HepG2 (cell line): ENCODE data around the gene PLCG2. TPM values are rescaled to one million over a fixed set of nuclear protein-coding genes. Genes with fewer than 3 reads are reported as not detected.

Experiments
- AGO1 ChIP-seq: fragments of 200-400 bp; formaldehyde crosslinking; IDR thresholded peaks from 2 replicates; pipeline ENCODE4 v1.6.1; 2017; ENCODE audit warnings: mild to moderate bottlenecking, low read depth, low read length, moderate library complexity; ENCODE audit not compliant: poor library complexity, severe bottlenecking
- BORCS8-MEF2B ChIP-seq: sonication (generic); formaldehyde crosslinking; IDR thresholded peaks from 2 replicates; pipeline ENCODE4 v1.8.0; 2022; ENCODE audit warnings: mild to moderate bottlenecking, missing genetic modification reagents
- GABPA ChIP-seq, 2 experiments: IDR thresholded peaks; 2 replicates each; pipeline ENCODE4 v1.6.1; 2011 to 2016; ENCODE audit warnings: low read depth in 2 of 2, low read length in 1 of 2, missing biosample characterization in 1 of 2, missing genetic modification characterization in 1 of 2
- HNRNPUL1 ChIP-seq: fragments of 200-400 bp; formaldehyde crosslinking; IDR thresholded peaks from 2 replicates; pipeline ENCODE4 v1.6.1; 2017; ENCODE audit warnings: low read depth, mild to moderate bottlenecking, low read length, moderate library complexity
- HOXA5 ChIP-seq: sonication (generic); formaldehyde crosslinking; IDR thresholded peaks from 2 replicates; pipeline ENCODE4 v1.4.0; 2020; ENCODE audit warnings: missing genetic modification reagents
- MEIS2 ChIP-seq: sonication (generic); formaldehyde crosslinking; IDR thresholded peaks from 2 replicates; pipeline ENCODE4 v1.9.0; 2021; ENCODE audit warnings: mild to moderate bottlenecking, missing genetic modification reagents
- NBN ChIP-seq: fragments of 450-650 bp; conservative IDR thresholded peaks from 2 replicates; pipeline ENCODE4 v1.6.1; 2017
- POLR2AphosphoS5 ChIP-seq: IDR thresholded peaks from 2 replicates; pipeline ENCODE4 v1.6.1; 2012; ENCODE audit warnings: low read depth, low read length
- SMAD3 ChIP-seq: sonication (generic); formaldehyde crosslinking; IDR thresholded peaks from 2 replicates; pipeline ENCODE4 v1.4.0; 2020; ENCODE audit warnings: missing genetic modification reagents
- SMARCE1 ChIP-seq: fragments of 450-650 bp; IDR thresholded peaks from 2 replicates; pipeline ENCODE4 v1.6.1; 2017; ENCODE audit warnings: borderline replicate concordance
- SMC3 ChIP-seq: IDR thresholded peaks from 2 replicates; pipeline ENCODE4 v1.6.1; 2011; ENCODE audit warnings: low read length, improper control_type of control experiment
- SOX5 ChIP-seq: IDR thresholded peaks from 2 replicates; pipeline ENCODE4 v1.6.1; 2016; ENCODE audit warnings: borderline replicate concordance
- SP4 ChIP-seq: sonication (generic); formaldehyde crosslinking; IDR thresholded peaks from 2 replicates; pipeline ENCODE4 v1.8.1; 2023; ENCODE audit warnings: mild to moderate bottlenecking, missing genetic modification reagents
- STAG1 ChIP-seq: sonication (generic); formaldehyde crosslinking; IDR thresholded peaks from 2 replicates; pipeline ENCODE4 v1.4.0; 2020; ENCODE audit warnings: missing genetic modification reagents
- ZNF232 ChIP-seq: sonication (generic); formaldehyde crosslinking; IDR thresholded peaks from 2 replicates; pipeline ENCODE4 v1.4.0; 2020; ENCODE audit warnings: missing genetic modification reagents, borderline replicate concordance
- ZNF264 ChIP-seq: sonication (generic); formaldehyde crosslinking; IDR thresholded peaks from 2 replicates; pipeline ENCODE4 v1.4.0; 2020; ENCODE audit warnings: missing genetic modification reagents
- ZNF446 ChIP-seq: sonication (generic); formaldehyde crosslinking; IDR thresholded peaks from 2 replicates; pipeline ENCODE4 v1.5.0; 2020; ENCODE audit warnings: mild to moderate bottlenecking, missing genetic modification reagents
- ZNF652 ChIP-seq: IDR thresholded peaks from 2 replicates; pipeline ENCODE4 v1.6.1; 2016; ENCODE audit warnings: low read depth, borderline replicate concordance
- ZNF761 ChIP-seq: sonication (generic); formaldehyde crosslinking; conservative IDR thresholded peaks from 2 replicates; pipeline ENCODE4 v1.4.0; 2020; ENCODE audit warnings: mild to moderate bottlenecking, missing genetic modification reagents
- polyA plus RNA-seq, 8 experiments: library from polyadenylated mRNA; depleted of rRNA in 3 of 8; stranded (reverse) in 7 of 8; unstranded in 1 of 8; fragments of >200 nt; fragmentation: Illumina TruSeq in 4 of 8; extraction: Trizol in 4 of 8; gene quantifications; 2 replicates each; pipeline versions ENCODE4 v1.2.1 to v1.2.3, GENCODE V29; 2011 to 2016; ENCODE audit warnings: low read depth in 4 of 8, missing spikeins in 1 of 8, mixed read lengths in 1 of 8; ENCODE audit not compliant: insufficient read depth in 1 of 8
- total RNA-seq, 5 experiments: library from RNA; depleted of rRNA; stranded (reverse); fragments of >200 nt; fragmentation: Illumina TruSeq; extraction: Trizol; gene quantifications; 2 replicates each; pipeline ENCODE4 v1.2.3, GENCODE V29; 2016; ENCODE audit warnings: low read depth in 1 of 5
- TF ChIP-seq, protein P1 (sequence below), 2 experiments: sonication (generic) in 1 of 2; formaldehyde crosslinking in 1 of 2; IDR thresholded peaks; 2 replicates each; pipeline versions ENCODE4 v1.4.0 to v1.6.1; 2018 to 2020; ENCODE audit warnings: missing genetic modification reagents in 2 of 2, borderline replicate concordance in 1 of 2, low read depth in 1 of 2, mild to moderate bottlenecking in 1 of 2, missing biosample characterization in 1 of 2
- TF ChIP-seq, protein P2 (sequence below): sonication (generic); formaldehyde crosslinking; IDR thresholded peaks from 2 replicates; pipeline ENCODE4 v1.5.0; 2020; ENCODE audit warnings: mild to moderate bottlenecking, missing genetic modification reagents, moderate library complexity
- TF ChIP-seq, protein P3 (sequence below): sonication (generic); formaldehyde crosslinking; IDR thresholded peaks from 2 replicates; pipeline ENCODE4 v1.5.0; 2020; ENCODE audit warnings: mild to moderate bottlenecking, low read depth, missing genetic modification reagents, borderline replicate concordance
- TF ChIP-seq, protein P4 (sequence below): sonication (generic); formaldehyde crosslinking; IDR thresholded peaks from 2 replicates; pipeline ENCODE4 v1.5.0; 2020; ENCODE audit warnings: mild to moderate bottlenecking, missing genetic modification reagents

Gene PLCG2
- total and polyA plus RNA-seq, 2 of the 13 experiments (the other 11 are each of a cell fraction or from before 2014, with no cell fraction given) = 0.13 to 0.18 TPM

DNA sequence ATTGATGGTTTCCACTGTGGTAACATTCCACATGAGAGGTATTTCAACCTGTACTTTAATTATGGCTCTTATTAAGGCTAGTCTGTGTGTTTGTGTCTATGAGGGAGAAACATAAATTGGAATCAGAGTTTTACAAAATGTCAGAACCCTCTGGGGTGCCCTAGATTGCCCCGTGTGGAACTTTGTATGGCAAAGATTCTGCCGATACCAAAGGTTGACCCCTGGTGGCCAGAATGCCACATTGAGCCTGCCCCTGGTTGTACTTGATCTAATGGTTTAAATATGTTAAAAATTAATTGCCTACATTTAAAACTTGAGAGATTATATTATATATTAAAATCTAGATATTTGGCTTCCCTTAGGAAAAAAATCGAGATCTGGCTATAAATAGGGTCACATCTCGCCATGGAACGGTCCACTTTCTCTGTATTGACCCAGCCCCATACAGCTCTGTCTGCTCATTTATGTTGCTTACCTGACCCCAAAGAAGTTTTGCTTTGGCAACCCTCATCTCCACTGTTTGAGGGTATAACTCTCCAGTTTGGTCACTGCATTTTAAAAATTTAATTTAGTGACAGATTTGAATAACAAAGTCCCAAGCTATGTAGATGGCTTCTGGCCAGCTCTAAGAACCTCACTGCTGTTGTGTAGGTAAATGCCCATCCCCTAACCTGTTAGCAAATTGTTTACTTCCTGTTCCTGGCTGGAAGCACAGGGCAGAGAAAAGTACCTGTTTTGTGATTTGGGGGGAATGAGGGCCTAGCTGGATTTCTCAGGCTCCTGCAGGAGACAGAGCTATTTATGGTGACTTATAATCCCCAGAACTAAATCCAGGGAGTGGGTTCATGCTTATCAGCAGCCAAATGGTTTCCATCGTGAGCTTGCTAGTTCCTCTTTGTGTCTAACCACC, 95.0 kb downstream of the PLCG2 start (continued):
- TF ChIP-seq ZNF232 = no peak
- TF ChIP-seq SMARCE1 = no peak
- no peak for TF ChIP-seq ZNF264
- no peak for TF ChIP-seq HOXA5 (CRISPR knock-in tag)
- no peak for TF ChIP-seq POLR2AphosphoS5
- TF ChIP-seq, protein P1, sequence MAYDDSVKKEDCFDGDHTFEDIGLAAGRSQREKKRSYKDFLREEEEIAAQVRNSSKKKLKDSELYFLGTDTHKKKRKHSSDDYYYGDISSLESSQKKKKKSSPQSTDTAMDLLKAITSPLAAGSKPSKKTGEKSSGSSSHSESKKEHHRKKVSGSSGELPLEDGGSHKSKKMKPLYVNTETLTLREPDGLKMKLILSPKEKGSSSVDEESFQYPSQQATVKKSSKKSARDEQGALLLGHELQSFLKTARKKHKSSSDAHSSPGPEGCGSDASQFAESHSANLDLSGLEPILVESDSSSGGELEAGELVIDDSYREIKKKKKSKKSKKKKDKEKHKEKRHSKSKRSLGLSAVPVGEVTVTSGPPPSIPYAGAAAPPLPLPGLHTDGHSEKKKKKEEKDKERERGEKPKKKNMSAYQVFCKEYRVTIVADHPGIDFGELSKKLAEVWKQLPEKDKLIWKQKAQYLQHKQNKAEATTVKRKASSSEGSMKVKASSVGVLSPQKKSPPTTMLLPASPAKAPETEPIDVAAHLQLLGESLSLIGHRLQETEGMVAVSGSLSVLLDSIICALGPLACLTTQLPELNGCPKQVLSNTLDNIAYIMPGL (CRISPR knock-in tag; IDR thresholded peaks at IDR 0.05; ENCODE audit: borderline replicate concordance in 1 of 2, low read depth in 1 of 2) = 0 out of 4 replicates have a peak, but pooled peaks of 1 of the 2 experiments have one; percentile 30
- TF ChIP-seq SOX5 (CRISPR knock-in tag) = no peak
- TF ChIP-seq ZNF761 = no peak
- TF ChIP-seq, protein P2, sequence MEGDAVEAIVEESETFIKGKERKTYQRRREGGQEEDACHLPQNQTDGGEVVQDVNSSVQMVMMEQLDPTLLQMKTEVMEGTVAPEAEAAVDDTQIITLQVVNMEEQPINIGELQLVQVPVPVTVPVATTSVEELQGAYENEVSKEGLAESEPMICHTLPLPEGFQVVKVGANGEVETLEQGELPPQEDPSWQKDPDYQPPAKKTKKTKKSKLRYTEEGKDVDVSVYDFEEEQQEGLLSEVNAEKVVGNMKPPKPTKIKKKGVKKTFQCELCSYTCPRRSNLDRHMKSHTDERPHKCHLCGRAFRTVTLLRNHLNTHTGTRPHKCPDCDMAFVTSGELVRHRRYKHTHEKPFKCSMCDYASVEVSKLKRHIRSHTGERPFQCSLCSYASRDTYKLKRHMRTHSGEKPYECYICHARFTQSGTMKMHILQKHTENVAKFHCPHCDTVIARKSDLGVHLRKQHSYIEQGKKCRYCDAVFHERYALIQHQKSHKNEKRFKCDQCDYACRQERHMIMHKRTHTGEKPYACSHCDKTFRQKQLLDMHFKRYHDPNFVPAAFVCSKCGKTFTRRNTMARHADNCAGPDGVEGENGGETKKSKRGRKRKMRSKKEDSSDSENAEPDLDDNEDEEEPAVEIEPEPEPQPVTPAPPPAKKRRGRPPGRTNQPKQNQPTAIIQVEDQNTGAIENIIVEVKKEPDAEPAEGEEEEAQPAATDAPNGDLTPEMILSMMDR (CRISPR knock-in tag) = peak; percentile 70
- no peak for TF ChIP-seq MEIS2 (CRISPR knock-in tag)
- no peak for TF ChIP-seq NBN
- TF ChIP-seq ZNF652 (CRISPR knock-in tag) = peak; percentile 76
- TF ChIP-seq, protein P3, sequence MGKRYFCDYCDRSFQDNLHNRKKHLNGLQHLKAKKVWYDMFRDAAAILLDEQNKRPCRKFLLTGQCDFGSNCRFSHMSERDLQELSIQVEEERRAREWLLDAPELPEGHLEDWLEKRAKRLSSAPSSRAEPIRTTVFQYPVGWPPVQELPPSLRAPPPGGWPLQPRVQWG (CRISPR knock-in tag) = no peak
- no peak for TF ChIP-seq ZNF446
- TF ChIP-seq SMC3 = peak; percentile 63
- no peak for TF ChIP-seq AGO1
- no peak for TF ChIP-seq SP4 (CRISPR knock-in tag)
- TF ChIP-seq BORCS8-MEF2B (CRISPR knock-in tag) = no peak
- TF ChIP-seq STAG1 (CRISPR knock-in tag) = peak; percentile 59
- no peak for TF ChIP-seq GABPA (IDR thresholded peaks at IDR 0.05; ENCODE audit: low read depth, low read length)
- TF ChIP-seq GABPA (CRISPR knock-in tag; IDR thresholded peaks at IDR 0.05; ENCODE audit: low read depth) = no peak
- TF ChIP-seq SMAD3 = 0 out of 2 replicates have a peak, but pooled peaks have one; percentile 30
- TF ChIP-seq HNRNPUL1 = no peak
- TF ChIP-seq, protein P4, sequence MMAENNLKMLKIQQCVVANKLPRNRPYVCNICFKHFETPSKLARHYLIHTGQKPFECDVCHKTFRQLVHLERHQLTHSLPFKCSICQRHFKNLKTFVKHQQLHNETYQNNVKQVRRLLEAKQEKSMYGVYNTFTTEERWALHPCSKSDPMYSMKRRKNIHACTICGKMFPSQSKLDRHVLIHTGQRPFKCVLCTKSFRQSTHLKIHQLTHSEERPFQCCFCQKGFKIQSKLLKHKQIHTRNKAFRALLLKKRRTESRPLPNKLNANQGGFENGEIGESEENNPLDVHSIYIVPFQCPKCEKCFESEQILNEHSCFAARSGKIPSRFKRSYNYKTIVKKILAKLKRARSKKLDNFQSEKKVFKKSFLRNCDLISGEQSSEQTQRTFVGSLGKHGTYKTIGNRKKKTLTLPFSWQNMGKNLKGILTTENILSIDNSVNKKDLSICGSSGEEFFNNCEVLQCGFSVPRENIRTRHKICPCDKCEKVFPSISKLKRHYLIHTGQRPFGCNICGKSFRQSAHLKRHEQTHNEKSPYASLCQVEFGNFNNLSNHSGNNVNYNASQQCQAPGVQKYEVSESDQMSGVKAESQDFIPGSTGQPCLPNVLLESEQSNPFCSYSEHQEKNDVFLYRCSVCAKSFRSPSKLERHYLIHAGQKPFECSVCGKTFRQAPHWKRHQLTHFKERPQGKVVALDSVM (CRISPR knock-in tag) = no peak
